ENCODE measurements around the gene LMLN.
"Not testable (repeated sequence)": the region's sequence is repeated elsewhere in the genome, so short reads cannot be mapped to it uniquely, and the experiment has no call there.

Gene LMLN

GRCh38 chr3:197959500-197959890 is 522 bp upstream of the LMLN start:
- H3K4me3 ChIP-seq (replicated peaks; ENCODE audit: low read depth, low read length) = peak overlapping the region; percentile 75
- no peak for DNase-seq (ENCODE audit: extremely low read depth, low read depth)
- no peak for TF ChIP-seq CTCF (IDR thresholded peaks at IDR 0.05; ENCODE audit: low read depth, low read length, missing control alignments)

DNA sequence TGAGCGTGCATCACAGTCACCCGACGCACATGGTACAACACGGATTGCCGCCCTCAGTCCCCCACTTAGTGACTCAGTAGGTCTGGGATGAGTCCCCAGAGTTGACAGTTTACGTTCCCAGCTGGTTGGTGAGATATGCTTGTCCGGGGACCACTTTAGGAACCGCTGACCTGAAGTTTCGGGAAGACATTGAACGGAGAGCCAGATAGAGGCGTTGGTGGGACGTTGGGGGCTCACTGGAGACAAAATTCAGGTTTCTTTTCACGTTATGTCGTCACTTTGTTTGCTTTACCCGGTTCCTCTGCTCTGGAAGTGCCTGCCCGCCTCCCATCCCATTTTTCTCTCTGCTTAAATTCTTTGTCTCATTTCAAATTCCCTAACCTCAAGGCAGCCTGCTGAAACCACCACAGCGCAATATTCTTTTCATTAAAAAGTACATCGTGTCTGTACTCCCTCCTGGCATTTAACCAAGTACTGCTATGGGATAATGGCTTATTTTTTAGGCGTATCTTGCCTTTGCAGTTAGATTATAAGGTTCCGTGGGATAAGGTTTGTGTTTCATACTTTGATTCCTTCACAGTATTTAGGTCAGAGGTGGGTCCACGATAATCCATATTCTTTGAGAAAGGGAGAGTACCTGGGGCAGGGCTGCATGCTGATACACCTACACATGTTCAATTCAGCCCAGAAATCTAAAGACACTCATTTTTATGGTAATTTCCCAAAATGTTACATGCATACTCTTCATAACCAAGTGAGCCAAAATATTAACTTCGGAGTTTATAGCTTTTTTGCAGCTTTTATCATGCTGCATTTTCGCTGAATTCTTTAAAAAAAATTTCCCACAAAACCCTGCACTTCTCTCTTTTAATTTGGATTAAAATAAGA is 921 bp downstream of the LMLN start:
- no peak for TF ChIP-seq CTCF (IDR thresholded peaks at IDR 0.05; ENCODE audit: low read depth, low read length, missing control alignments)
- H3K4me3 ChIP-seq (replicated peaks; ENCODE audit: low read depth, low read length) = peak overlapping the region; percentile 75
- peak; percentile 21 for DNase-seq (ENCODE audit: extremely low read depth, low read depth)

DNA sequence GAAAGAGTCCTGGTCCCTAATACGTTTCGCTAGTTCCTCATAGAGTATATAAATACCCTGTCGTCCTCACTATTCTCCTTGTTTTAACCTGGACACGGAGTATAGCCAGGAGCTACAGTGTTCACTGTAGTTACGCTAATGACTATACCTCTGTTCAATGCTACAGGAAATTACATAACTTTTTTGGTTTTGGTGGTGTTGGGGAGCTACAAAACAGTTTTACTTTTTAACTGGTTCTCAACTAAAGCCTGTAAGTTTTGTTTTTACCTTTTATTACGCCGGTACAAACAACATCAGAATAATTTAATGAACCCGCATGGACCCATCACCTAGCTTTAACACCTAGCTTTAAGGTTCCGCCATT is 1.5 kb downstream of the LMLN start:
- TF ChIP-seq CTCF (IDR thresholded peaks at IDR 0.05; ENCODE audit: low read depth, low read length, missing control alignments) = no peak
- DNase-seq (ENCODE audit: extremely low read depth, low read depth) = no peak
- no peak overlapping the region for H3K4me3 ChIP-seq (replicated peaks; ENCODE audit: low read depth, low read length)

GRCh38 chr3:197963019-197963637 is 3.1 kb downstream of the LMLN start:
- H3K4me3 ChIP-seq (replicated peaks; ENCODE audit: low read depth, low read length) = no peak overlapping the region
- no peak for DNase-seq (ENCODE audit: extremely low read depth, low read depth)
- TF ChIP-seq CTCF (IDR thresholded peaks at IDR 0.05; ENCODE audit: low read depth, low read length, missing control alignments) = no peak

DNA sequence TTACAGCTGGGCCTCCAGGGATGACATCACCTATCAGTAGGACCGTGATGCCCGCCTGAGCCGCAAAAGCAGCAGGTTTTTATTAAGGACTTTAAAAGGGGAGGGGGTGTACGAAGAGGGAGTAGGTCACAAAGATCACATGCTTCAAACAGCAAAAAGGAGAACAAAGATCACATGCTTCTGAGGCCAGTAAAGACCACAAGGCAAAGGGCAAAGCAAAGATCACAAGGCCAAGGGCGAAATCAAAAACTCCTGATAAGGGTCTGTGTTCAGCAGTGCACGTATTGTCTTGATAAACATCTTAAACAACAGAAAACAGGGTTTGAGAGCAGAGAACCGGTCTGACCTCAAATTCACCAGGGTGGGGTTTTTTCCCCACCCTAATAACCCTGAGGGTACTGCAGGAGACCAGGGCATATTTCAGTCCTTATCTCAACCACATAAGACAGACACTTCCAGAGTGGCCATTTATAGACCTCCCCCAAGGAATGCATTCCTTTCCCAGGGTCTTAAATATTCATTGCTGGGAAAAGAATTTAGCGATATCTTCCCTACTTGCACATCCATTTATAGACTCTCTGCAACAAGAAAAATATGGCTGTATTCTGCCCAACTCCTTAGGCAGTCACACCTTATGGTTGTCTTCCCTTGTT is 7.4 kb downstream of the LMLN start:
- not testable (repeated sequence) for DNase-seq (ENCODE audit: extremely low read depth, low read depth); H3K4me3 ChIP-seq (replicated peaks; ENCODE audit: low read depth, low read length)

DNA sequence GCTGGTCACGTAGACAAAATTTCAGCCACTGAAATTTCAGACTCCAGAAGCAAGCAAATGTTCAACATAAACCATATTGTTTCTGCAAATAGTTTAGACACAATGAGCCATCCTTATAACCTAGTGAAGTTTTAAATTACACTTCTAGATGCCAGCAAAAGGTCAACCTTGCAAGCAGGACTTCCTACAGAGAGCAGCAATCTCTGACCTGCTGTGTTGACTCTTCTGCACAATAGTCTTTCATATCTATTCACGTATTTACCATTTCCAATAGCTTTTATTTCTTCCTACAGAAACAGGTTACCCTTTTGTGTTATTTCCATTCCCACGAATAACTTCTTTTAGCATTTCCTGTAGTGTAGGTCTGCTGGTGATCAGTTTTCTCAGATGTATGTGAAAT is 10.6 kb downstream of the LMLN start:
- no peak overlapping the region for H3K4me3 ChIP-seq (replicated peaks; ENCODE audit: low read depth, low read length)
- no peak for DNase-seq (ENCODE audit: extremely low read depth, low read depth)
- TF ChIP-seq CTCF (IDR thresholded peaks at IDR 0.05; ENCODE audit: low read depth, low read length, missing control alignments) = no peak

- DNase-seq (ENCODE audit: extremely low read depth, low read depth) = no peak
- no peak for TF ChIP-seq CTCF (IDR thresholded peaks at IDR 0.05; ENCODE audit: low read depth, low read length, missing control alignments)
- H3K4me3 ChIP-seq (replicated peaks; ENCODE audit: low read depth, low read length) = no peak overlapping the region
These were observed 14.0 kb downstream of the LMLN start for GRCh38 chr3:197974016-197974415.
